Transverse colon (tissue), 4 donors: Measurements from ENCODE around the gene RASGRP3.

ENCODE experiments used
- POLR2A ChIP-seq: fragments of 450-650 bp; IDR thresholded peaks from one replicate; pipeline ENCODE4 v1.6.1; 2016; ENCODE audit warnings: antibody characterized with exemption, mild to moderate bottlenecking, moderate library complexity
- POLR2AphosphoS5 ChIP-seq, 3 donors: sonication (generic); formaldehyde crosslinking; IDR thresholded peaks; one replicate each; pipeline ENCODE4 v1.6.1; 2016; ENCODE audit warnings: antibody characterized with exemption in 3 of 3
- TF ChIP-seq, protein P1 (sequence below), 5 experiments: fragments of 200-600 bp in 3 of 5; fragments of 450-650 bp in 2 of 5; sonication (generic) in 3 of 5; IDR thresholded peaks; 1 replicate in 2 of 5; 2 replicates in 3 of 5; pipeline ENCODE4 v1.5.1; 2016 to 2017; ENCODE audit warnings: antibody characterized with exemption in 5 of 5, inconsistent platforms in 3 of 5, mild to moderate bottlenecking in 2 of 5, moderate library complexity in 1 of 5

DNA sequence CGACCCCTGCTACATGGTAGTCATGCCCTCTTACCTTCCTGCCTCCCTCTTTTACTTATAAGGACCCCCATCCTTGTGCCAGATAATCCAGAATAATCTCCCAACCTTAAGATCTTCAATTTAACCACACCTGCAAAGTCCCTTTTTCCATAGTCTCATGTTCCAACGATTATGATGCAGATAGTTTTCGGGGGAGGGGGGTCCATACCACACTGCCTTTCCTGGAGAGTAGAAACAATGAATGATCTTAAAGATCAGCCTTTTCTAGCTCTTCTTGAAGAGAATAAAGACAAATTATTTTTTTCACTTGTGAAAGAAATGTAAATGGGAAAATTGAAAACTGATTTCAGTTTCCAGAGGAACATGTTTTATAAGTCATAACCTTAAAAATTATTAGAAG, 127.0 kb downstream of the RASGRP3 start:
- TF ChIP-seq POLR2A (no peak), POLR2AphosphoS5 (IDR thresholded peaks at IDR 0.05) (no peak)
- TF ChIP-seq, protein P1, sequence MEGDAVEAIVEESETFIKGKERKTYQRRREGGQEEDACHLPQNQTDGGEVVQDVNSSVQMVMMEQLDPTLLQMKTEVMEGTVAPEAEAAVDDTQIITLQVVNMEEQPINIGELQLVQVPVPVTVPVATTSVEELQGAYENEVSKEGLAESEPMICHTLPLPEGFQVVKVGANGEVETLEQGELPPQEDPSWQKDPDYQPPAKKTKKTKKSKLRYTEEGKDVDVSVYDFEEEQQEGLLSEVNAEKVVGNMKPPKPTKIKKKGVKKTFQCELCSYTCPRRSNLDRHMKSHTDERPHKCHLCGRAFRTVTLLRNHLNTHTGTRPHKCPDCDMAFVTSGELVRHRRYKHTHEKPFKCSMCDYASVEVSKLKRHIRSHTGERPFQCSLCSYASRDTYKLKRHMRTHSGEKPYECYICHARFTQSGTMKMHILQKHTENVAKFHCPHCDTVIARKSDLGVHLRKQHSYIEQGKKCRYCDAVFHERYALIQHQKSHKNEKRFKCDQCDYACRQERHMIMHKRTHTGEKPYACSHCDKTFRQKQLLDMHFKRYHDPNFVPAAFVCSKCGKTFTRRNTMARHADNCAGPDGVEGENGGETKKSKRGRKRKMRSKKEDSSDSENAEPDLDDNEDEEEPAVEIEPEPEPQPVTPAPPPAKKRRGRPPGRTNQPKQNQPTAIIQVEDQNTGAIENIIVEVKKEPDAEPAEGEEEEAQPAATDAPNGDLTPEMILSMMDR (IDR thresholded peaks at IDR 0.05), result no peak
